Caki2 (cell line): Measurements from ENCODE around the gene NOXA1. TPM values are rescaled to one million over a fixed set of nuclear protein-coding genes. Genes with fewer than 3 reads are reported as not detected.
"Not testable (repeated sequence)": the region's sequence is repeated elsewhere in the genome, so short reads cannot be mapped to it uniquely, and the experiment has no call there.

Experiments used
- DNase-seq: peaks from one replicate; pipeline ENCODE4 v3.0.0-alpha.2; 2015; ENCODE audit warnings: low read depth
- in situ Hi-C: cut with HindIII; loops from 2 replicates; pipeline ENCODE4 v1.10.0; 2016; ENCODE audit warnings: low sequenced_read_pairs, low pct_unique_long_range_greater_than_20kb, mixed read lengths
- total RNA-seq: library from RNA; depleted of rRNA; stranded (reverse); fragments of >200 nt; shearing (Covaris generic); gene quantifications from 2 replicates; pipeline ENCODE4 v1.2.3, GENCODE V29; 2014; ENCODE audit warnings: low replicate concordance

The NOXA1 gene
- total RNA-seq, 1 experiment from 2014 or later: 5.1 TPM

GRCh38 chr9:137386507-137387113 lies 36.6 kb upstream of the NOXA1 start:
- DNase-seq, in situ Hi-C loops: not testable (repeated sequence)

- no peak for DNase-seq
- in situ Hi-C loops: no loop called here
These were observed 35.9 kb upstream of the NOXA1 start for GRCh38 chr9:137387114-137387890.

GRCh38 chr9:137387891-137388560 lies 35.2 kb upstream of the NOXA1 start:
- DNase-seq: no peak
- in situ Hi-C loops: no loop called here

- in situ Hi-C loops: no loop called here
- DNase-seq: no peak
These were observed 34.4 kb upstream of the NOXA1 start for GRCh38 chr9:137388589-137389427.

- in situ Hi-C loops: no loop called here
- DNase-seq: no peak
These were observed 33.8 kb upstream of the NOXA1 start for GRCh38 chr9:137389428-137389746.

GRCh38 chr9:137390553-137391410 lies 32.4 kb upstream of the NOXA1 start:
- DNase-seq: no peak
- in situ Hi-C loops: no loop called here

- in situ Hi-C loops: no loop called here
- no peak for DNase-seq
These were observed 31.8 kb upstream of the NOXA1 start for GRCh38 chr9:137391411-137391754.

- in situ Hi-C loops: no loop called here
- no peak for DNase-seq
These were observed 30.8 kb upstream of the NOXA1 start for GRCh38 chr9:137392232-137393007.

- DNase-seq: no peak
- in situ Hi-C loops: no loop called here
These were observed 29.7 kb upstream of the NOXA1 start for GRCh38 chr9:137393176-137394150.

- no peak for DNase-seq
- in situ Hi-C loops: no loop called here
These were observed 28.1 kb upstream of the NOXA1 start for GRCh38 chr9:137394866-137395665.

- in situ Hi-C loops: no loop called here
These were observed 27.6 kb upstream of the NOXA1 start for GRCh38 chr9:137395666-137396010.

GRCh38 chr9:137396227-137396626 lies 27.0 kb upstream of the NOXA1 start:
- DNase-seq: no peak
- in situ Hi-C loops: no loop called here

More at GRCh38 chr9:137395666-137396010, 27.6 kb upstream of the NOXA1 start:
- no peak for DNase-seq

- in situ Hi-C loops: no loop called here
- DNase-seq: no peak
These were observed 26.4 kb upstream of the NOXA1 start for GRCh38 chr9:137396634-137397367.

- no peak for DNase-seq
- in situ Hi-C loops: no loop called here
These were observed 25.3 kb upstream of the NOXA1 start for GRCh38 chr9:137397675-137398423.
